Panc1 (cell line): Measurements from ENCODE around the gene KCNQ1.

Experiments used
- CTCF ChIP-seq: fragments of 450-650 bp; IDR thresholded peaks from 2 replicates; pipeline ENCODE4 v1.5.1; 2017; ENCODE audit warnings: mild to moderate bottlenecking
- POLR2AphosphoS5 ChIP-seq: IDR thresholded peaks from 2 replicates; pipeline ENCODE4 v1.6.1; 2012; ENCODE audit warnings: mild to moderate bottlenecking, low read depth, low read length, moderate library complexity
- REST ChIP-seq, 2 experiments: IDR thresholded peaks; 2 replicates each; pipeline ENCODE4 v1.6.1; 2011 to 2012; ENCODE audit warnings: low read depth in 2 of 2, control low read depth in 1 of 2, low read length in 1 of 2, mild to moderate bottlenecking in 1 of 2, moderate library complexity in 1 of 2; ENCODE audit not compliant: insufficient read depth in 1 of 2
- SIN3A ChIP-seq: IDR thresholded peaks from 2 replicates; pipeline ENCODE4 v1.6.1; 2012; ENCODE audit warnings: low read depth, mild to moderate bottlenecking, low read length, moderate library complexity, borderline replicate concordance; ENCODE audit not compliant: insufficient read depth
- TCF7L2 ChIP-seq: IDR thresholded peaks from 2 replicates; pipeline ENCODE4 v1.6.1; 2011; ENCODE audit warnings: mild to moderate bottlenecking, low read depth, low read length, inconsistent platforms

GRCh38 chr11:2878782-2879181 is 434.0 kb downstream of the KCNQ1 start:
- TF ChIP-seq CTCF (no peak), REST (IDR thresholded peaks at IDR 0.05; ENCODE audit: insufficient read depth in 1 of 2, low read depth in 2 of 2, low read length in 1 of 2) (no peak), POLR2AphosphoS5 (no peak), TCF7L2 (no peak), SIN3A (no peak)
